ENCODE data around the gene CHCHD4. TPM values are rescaled to one million over a fixed set of nuclear protein-coding genes. Genes with fewer than 3 reads are reported as not detected.

The CHCHD4 gene
- total and polyA plus RNA-seq, 8 donors: 3.2 to 8.6 (median 5.3) TPM

DNA sequence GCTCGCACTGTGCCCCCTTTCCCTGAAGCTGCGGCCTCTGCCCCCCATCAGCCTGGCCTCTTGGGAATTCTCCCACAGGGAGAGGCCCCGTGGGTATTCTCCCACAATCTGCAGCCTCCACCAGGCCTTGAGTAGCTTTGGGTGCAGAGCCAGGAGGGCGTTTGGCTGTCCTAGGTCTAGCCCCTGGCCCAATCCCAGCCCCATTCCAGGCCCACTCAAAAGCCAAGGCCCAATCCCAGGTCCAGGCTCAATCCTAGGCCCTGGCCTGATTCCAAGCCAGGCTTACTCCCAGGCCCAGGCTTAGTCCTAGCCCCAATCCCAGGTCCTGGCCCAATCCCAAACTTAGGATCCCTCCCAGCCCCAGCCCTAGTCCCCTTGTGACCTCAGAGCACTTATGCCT, 59.8 kb downstream of the CHCHD4 start:
- peak in 1 of 6 donors; percentile 30 for DNase-seq
- Histone ChIP-seq H3K27me3 (no peaks in the 10 kb centered on the region), H3K4me1 (no peaks in the 10 kb centered on the region), H3K9me3 (no peaks in the 10 kb centered on the region), H3K27ac (no peak overlapping the region), H3K36me3 (no peaks in the 10 kb centered on the region), H3K4me3 (no peak overlapping the region)
- FAIRE-seq: no peak
- intact Hi-C loops (cut with DNase I): no loop called here
- WGBS, 2 donors: 58 to 71% methylated on average over 4 of the region's 4 CpGs
- no peak for ATAC-seq
- no peak for TF ChIP-seq CTCF (IDR thresholded peaks at IDR 0.05)

DNA sequence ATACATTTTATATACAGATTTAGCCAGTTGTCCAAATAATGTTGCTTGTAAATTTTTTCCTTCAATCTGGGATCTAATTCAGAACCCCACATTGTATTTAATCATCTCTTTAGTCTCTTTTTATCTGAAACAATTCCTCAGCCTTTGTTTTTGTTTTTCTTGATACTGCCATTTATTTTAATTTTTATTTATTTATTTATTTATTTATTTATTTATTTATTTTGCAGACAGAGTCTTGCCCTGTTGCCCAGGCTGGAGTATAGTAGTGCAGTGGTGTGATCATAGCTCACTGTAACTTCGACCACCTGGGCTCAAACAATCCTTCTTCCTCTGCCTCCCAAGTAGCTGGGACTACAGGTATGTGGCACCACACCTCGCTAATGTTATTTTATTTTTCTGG, 61.5 kb downstream of the CHCHD4 start:
- ATAC-seq: no peak
- WGBS, 2 donors: 66 to 78% methylated on average over 2 of the region's 2 CpGs
- H3K4me1 ChIP-seq: no peaks in the 10 kb centered on the region
- no peak for TF ChIP-seq CTCF (IDR thresholded peaks at IDR 0.05)
- peaks cover 0 to 3% (median 0%) of the 10 kb centered on the region in 4 donors for H3K27me3 ChIP-seq
- no peaks in the 10 kb centered on the region for H3K36me3 ChIP-seq
- no peak overlapping the region for H3K27ac ChIP-seq
- intact Hi-C loops (cut with DNase I): no loop called here
- no peak overlapping the region for H3K4me3 ChIP-seq
- no peaks in the 10 kb centered on the region for H3K9me3 ChIP-seq
- no peak for FAIRE-seq
- no peak for DNase-seq

Other genes starting within 250 kb of the CHCHD4 start
- gene WNT7A, start 244.8 kb downstream of the CHCHD4 start, total RNA-seq: under 1 TPM in 5 of 6 donors, not detected in 1; 0.09 to 0.31 (median 0.09) TPM
- under 1 TPM; 0.04 to 0.12 TPM for gene WNT7A, start 244.8 kb downstream of the CHCHD4 start, polyA plus RNA-seq
- 10 to 100 TPM; 11.2 to 31.2 (median 17.6) TPM for gene TMEM43, start 182 bp upstream of the CHCHD4 start, total RNA-seq
- gene TMEM43, start 182 bp upstream of the CHCHD4 start, polyA plus RNA-seq: 10 to 100 TPM; 13.5 to 22.8 TPM
- 10 to 100 TPM; 14.2 to 29.9 (median 19.5) TPM for gene XPC, start 53.7 kb upstream of the CHCHD4 start, total RNA-seq
- gene XPC, start 53.7 kb upstream of the CHCHD4 start, polyA plus RNA-seq: 10 to 100 TPM; 17.2 to 26.7 TPM
- gene LSM3, start 53.9 kb upstream of the CHCHD4 start, total RNA-seq: 1 to 10 TPM; 3.2 to 5.0 (median 4.3) TPM
- gene LSM3, start 53.9 kb upstream of the CHCHD4 start, polyA plus RNA-seq: 1 to 10 TPM; 3.7 to 7.9 TPM